Left lung (tissue), 10 donors: Measurements from ENCODE around the gene PALB2. TPM values are rescaled to one million over a fixed set of nuclear protein-coding genes. Genes with fewer than 3 reads are reported as not detected.

ENCODE experiments used
- ATAC-seq: fragments of 200-7000 bp; cut with Tn5 transposase; one replicate; pipeline ENCODE4 v1.9.1; 2020; ENCODE audit warnings: moderate library complexity
- DNase-seq, 4 donors: peaks; one replicate each; pipeline ENCODE4 v3.0.0-alpha.2; 2013 to 2020
- H3K27ac ChIP-seq, 2 donors: fragments of 200-600 bp; sonication (generic) in 1 of 2; one replicate each; pipeline versions ENCODE4 v1.5.0 to v1.8.0; 2020 to 2021
- H3K27me3 ChIP-seq, 2 donors: fragments of 200-600 bp; sonication (generic) in 1 of 2; one replicate each; pipeline versions ENCODE4 v1.5.0 to v1.8.0; 2020 to 2021
- H3K36me3 ChIP-seq, 2 donors: fragments of 200-600 bp; sonication (generic) in 1 of 2; one replicate each; pipeline versions ENCODE4 v1.5.0 to v1.8.0; 2020 to 2021
- H3K4me1 ChIP-seq, 2 donors: fragments of 200-600 bp; one replicate each; pipeline ENCODE4 v1.8.0; 2021
- H3K4me3 ChIP-seq, 2 donors: fragments of 200-600 bp; sonication (generic) in 1 of 2; one replicate each; pipeline versions ENCODE4 v1.5.0 to v1.8.0; 2020 to 2021; ENCODE audit warnings: mild to moderate bottlenecking in 1 of 2
- H3K9me3 ChIP-seq, 2 donors: fragments of 200-600 bp; sonication (generic) in 1 of 2; one replicate each; pipeline versions ENCODE4 v1.5.0 to v1.8.0; 2020 to 2021
- CTCF ChIP-seq, 2 donors: fragments of 200-600 bp; sonication (generic) in 1 of 2; IDR thresholded peaks; one replicate each; pipeline versions ENCODE4 v1.5.0 to v1.8.0; 2021; ENCODE audit warnings: antibody characterized with exemption in 2 of 2
- intact Hi-C, 2 donors: fragments of 100-400 bp; cut with DNase I; formaldehyde crosslinking; loops; one replicate each; pipeline versions ENCODE4 v1.11.2 to v1.14.2; 2022
- polyA plus RNA-seq, 6 donors: library from polyadenylated mRNA; unstranded; fragments of 120-200 nt; gene quantifications; one replicate each; pipeline ENCODE4 v1.2.1, GENCODE V29; 2013; ENCODE audit not compliant: insufficient read length in 6 of 6
- total RNA-seq, 2 donors: library from RNA; stranded (reverse); fragmentation: NEBNext Ultra II Directional; extraction: Animal tissue kit (Norgen Biotek cat#: 25700); gene quantifications; one replicate each; pipeline ENCODE4 v1.2.1, GENCODE V29; 2021
- donor health status: DM: no; HTN: yes; CAD: no.
- donor health status: DM: no; HTN: no; CAD: no.

Gene PALB2
- total and polyA plus RNA-seq, 8 donors = 10.3 to 20.4 (median 15.8) TPM

DNA sequence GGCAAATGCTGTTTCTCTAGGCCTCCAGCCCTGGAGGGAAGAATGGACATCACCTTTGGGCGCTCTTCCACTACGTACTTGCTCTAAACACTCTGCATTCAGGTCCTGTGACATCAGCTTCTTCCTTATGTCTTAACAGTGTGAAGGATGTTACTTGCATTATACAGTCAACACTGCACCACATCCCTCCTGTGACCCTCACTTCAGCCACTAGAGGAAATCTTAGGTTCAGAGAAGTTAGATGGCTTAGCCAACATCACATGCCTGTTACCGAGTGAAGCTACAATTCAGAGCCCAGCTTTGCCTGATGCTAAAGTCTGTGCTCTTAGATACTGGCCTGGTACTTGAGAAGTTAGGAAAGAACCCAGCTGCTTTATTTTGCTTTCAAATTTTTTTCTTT, 65.3 kb downstream of the PALB2 start:
- Histone ChIP-seq H3K4me3 (no peak overlapping the region), H3K4me1 (peaks cover 0 to 8% of the 10 kb centered on the region in 2 donors), H3K36me3 (peaks cover 0 to 85% of the 10 kb centered on the region in 2 donors), H3K27ac (no peak overlapping the region), H3K9me3 (no peaks in the 10 kb centered on the region), H3K27me3 (no peaks in the 10 kb centered on the region)
- intact Hi-C loops = no loop called here
- no peak for ATAC-seq
- TF ChIP-seq CTCF (IDR thresholded peaks at IDR 0.05) = no peak
- no peak for DNase-seq

- Histone ChIP-seq H3K27me3 (no peaks in the 10 kb centered on the region), H3K36me3 (peaks cover 0 to 85% of the 10 kb centered on the region in 2 donors), H3K27ac (no peak overlapping the region), H3K9me3 (no peaks in the 10 kb centered on the region), H3K4me1 (peaks cover 0 to 8% of the 10 kb centered on the region in 2 donors), H3K4me3 (no peak overlapping the region)
- DNase-seq = no peak
- ATAC-seq = no peak
- intact Hi-C loops = no loop called here
- no peak for TF ChIP-seq CTCF (IDR thresholded peaks at IDR 0.05)
Measured at GRCh38 chr16:23573817-23574216, 67.3 kb downstream of the PALB2 start.

- Histone ChIP-seq H3K9me3 (no peaks in the 10 kb centered on the region), H3K36me3 (peaks cover 0 to 88% of the 10 kb centered on the region in 2 donors), H3K27ac (no peak overlapping the region), H3K4me3 (no peak overlapping the region), H3K27me3 (no peaks in the 10 kb centered on the region), H3K4me1 (peaks cover 0 to 8% of the 10 kb centered on the region in 2 donors)
- intact Hi-C loops = no loop called here
- no peak for ATAC-seq
- DNase-seq = no peak
- no peak for TF ChIP-seq CTCF (IDR thresholded peaks at IDR 0.05)
Measured at GRCh38 chr16:23572394-23572793, 68.7 kb downstream of the PALB2 start.

- TF ChIP-seq CTCF (IDR thresholded peaks at IDR 0.05) = no peak
- intact Hi-C loops = no loop called here
- H3K36me3 ChIP-seq = peaks cover 0 to 90% of the 10 kb centered on the region in 2 donors
Measured at GRCh38 chr16:23571895-23572294, 69.2 kb downstream of the PALB2 start.

GRCh38 chr16:23570992-23571632, 70.0 kb downstream of the PALB2 start:
- Histone ChIP-seq H3K9me3 (no peaks in the 10 kb centered on the region), H3K27me3 (no peaks in the 10 kb centered on the region), H3K4me3 (no peak overlapping the region), H3K27ac (peak overlapping the region in 1 of 2 donors; percentile 23), H3K4me1 (peaks cover 0 to 8% of the 10 kb centered on the region in 2 donors), H3K36me3 (peaks cover 0 to 95% of the 10 kb centered on the region in 2 donors)
- peak; percentile 33 for ATAC-seq
- no peak for DNase-seq
- intact Hi-C loops = no loop called here
- TF ChIP-seq CTCF (IDR thresholded peaks at IDR 0.05) = no peak

More at GRCh38 chr16:23571895-23572294, 69.2 kb downstream of the PALB2 start:
- H3K4me3 ChIP-seq = no peak overlapping the region
- H3K4me1 ChIP-seq = peaks cover 0 to 8% of the 10 kb centered on the region in 2 donors
- DNase-seq (no peak), ATAC-seq (no peak)
- H3K27me3 ChIP-seq = no peaks in the 10 kb centered on the region
- no peak overlapping the region for H3K27ac ChIP-seq
- no peaks in the 10 kb centered on the region for H3K9me3 ChIP-seq
